Hepatocyte (in vitro differentiated cells): ENCODE data around the gene OVOL3. TPM values are rescaled to one million over a fixed set of nuclear protein-coding genes. Genes with fewer than 3 reads are reported as not detected.

Experiments
- DNase-seq: peaks from one replicate; pipeline ENCODE4 v3.0.0-alpha.2; 2016; ENCODE audit warnings: low spot score
- H2AFZ ChIP-seq: fragments of 200-600 bp; sonication (generic); 2 replicates; pipeline ENCODE4 v1.6.0; 2016; ENCODE audit warnings: antibody characterized with exemption, mild to moderate bottlenecking
- H3K27ac ChIP-seq: fragments of 200-600 bp; sonication (generic); 2 replicates; pipeline ENCODE4 v1.5.1; 2016; ENCODE audit warnings: mild to moderate bottlenecking
- H3K27me3 ChIP-seq: fragments of 200-600 bp; sonication (generic); 2 replicates; pipeline ENCODE4 v1.6.1; 2016
- H3K36me3 ChIP-seq: fragments of 200-600 bp; sonication (generic); replicated peaks from 2 replicates; pipeline ENCODE4 v1.5.1; 2016; ENCODE audit warnings: low read depth; ENCODE audit not compliant: insufficient read depth
- H3K4me1 ChIP-seq: fragments of 200-600 bp; sonication (generic); 2 replicates; pipeline ENCODE4 v1.5.1; 2016; ENCODE audit warnings: mild to moderate bottlenecking, moderate library complexity; ENCODE audit not compliant: insufficient read depth
- H3K4me2 ChIP-seq: fragments of 200-600 bp; sonication (generic); 2 replicates; pipeline ENCODE4 v1.6.0; 2016
- H3K4me3 ChIP-seq: fragments of 200-600 bp; sonication (generic); 2 replicates; pipeline ENCODE4 v1.5.1; 2016; ENCODE audit warnings: mild to moderate bottlenecking
- H3K79me2 ChIP-seq: fragments of 200-600 bp; sonication (generic); 2 replicates; pipeline ENCODE4 v1.6.0; 2017; ENCODE audit warnings: mild to moderate bottlenecking
- H3K9me2 ChIP-seq: fragments of 200-600 bp; sonication (generic); replicated peaks from 2 replicates; pipeline ENCODE4 v1.6.0; 2017; ENCODE audit warnings: mild to moderate bottlenecking; ENCODE audit not compliant: insufficient read depth
- H3K9me3 ChIP-seq: fragments of 200-600 bp; sonication (generic); 2 replicates; pipeline ENCODE4 v1.5.1; 2016; ENCODE audit warnings: low read depth, mild to moderate bottlenecking
- H4K20me1 ChIP-seq: fragments of 200-600 bp; sonication (generic); 2 replicates; pipeline ENCODE4 v1.6.0; 2016; ENCODE audit warnings: mild to moderate bottlenecking; ENCODE audit not compliant: insufficient read depth, poor library complexity, severe bottlenecking
- CTCF ChIP-seq: fragments of 200-600 bp; sonication (generic); IDR thresholded peaks from 2 replicates; pipeline ENCODE4 v1.5.1; 2016; ENCODE audit warnings: antibody characterized with exemption, mild to moderate bottlenecking; ENCODE audit not compliant: poor library complexity
- EZH2 ChIP-seq: fragments of 200-600 bp; sonication (generic); IDR thresholded peaks from 2 replicates; pipeline ENCODE4 v1.6.1; 2016; ENCODE audit warnings: antibody characterized with exemption, mild to moderate bottlenecking, borderline replicate concordance
- EZH2phosphoT487 ChIP-seq: fragments of 200-600 bp; sonication (generic); IDR thresholded peaks from one replicate; pipeline ENCODE4 v1.6.1; 2018; ENCODE audit warnings: antibody characterized with exemption, mild to moderate bottlenecking, low read depth, moderate library complexity; ENCODE audit not compliant: unreplicated experiment, severe bottlenecking
- WGBS: methylation state at CpG from one replicate; pipeline ENCODE4 v1.1.6; 2016; ENCODE audit warnings: low lambda C conversion rate; ENCODE audit errors: missing lambda C conversion rate; 5-methylcytosine and 5-hydroxymethylcytosine counted together
- polyA plus RNA-seq: library from polyadenylated mRNA; unstranded; fragments of >200 nt; fragmentation: Nextera tagmentation; extraction: Ambion mirVana; gene quantifications from 2 replicates; pipeline ENCODE4 v1.2.1, GENCODE V29; 2016
- total RNA-seq: library from RNA; depleted of rRNA; stranded (reverse); fragments of >200 nt; gene quantifications from 2 replicates; pipeline ENCODE4 v1.2.3, GENCODE V29; 2014

The OVOL3 gene
- total and polyA plus RNA-seq, 2 experiments from 2014 or later = not detected

GRCh38 chr19:36140304-36141038 lies 29.5 kb downstream of the OVOL3 start:
- Histone ChIP-seq H3K27me3 (no peaks in the 10 kb centered on the region), H3K9me3 (no peaks in the 10 kb centered on the region), H4K20me1 (peaks cover 9% of the 10 kb centered on the region), H3K4me3 (peak overlapping the region; percentile 98), H3K79me2 (peaks cover 25% of the 10 kb centered on the region), H3K9me2 (no peaks in the 10 kb centered on the region), H3K27ac (peak overlapping the region; percentile 100), H2AFZ (peak overlapping the region; percentile 62), H3K36me3 (no peaks in the 10 kb centered on the region), H3K4me1 (no peaks in the 10 kb centered on the region), H3K4me2 (peak overlapping the region; percentile 93)
- no peak for TF ChIP-seq EZH2
- no peak for TF ChIP-seq CTCF
- TF ChIP-seq EZH2phosphoT487 = no peak
- under 1% methylated on average over 24 of the region's 31 CpGs for WGBS
- peak; percentile 71 for DNase-seq

- no peaks in the 10 kb centered on the region for H3K9me2 ChIP-seq
- no peaks in the 10 kb centered on the region for H3K27me3 ChIP-seq
- H3K27ac ChIP-seq = peak overlapping the region; percentile 100
- H4K20me1 ChIP-seq = peaks cover 9% of the 10 kb centered on the region
- DNase-seq = peak; percentile 94
- peak overlapping the region; percentile 62 for H2AFZ ChIP-seq
- TF ChIP-seq CTCF (no peak), EZH2 (no peak), EZH2phosphoT487 (no peak)
- peak overlapping the region; percentile 93 for H3K4me2 ChIP-seq
- WGBS = 25% methylated on average over 32 of the region's 42 CpGs
- peak overlapping the region; percentile 98 for H3K4me3 ChIP-seq
- H3K4me1 ChIP-seq = no peaks in the 10 kb centered on the region
- H3K36me3 ChIP-seq = no peaks in the 10 kb centered on the region
- H3K79me2 ChIP-seq = peaks cover 25% of the 10 kb centered on the region
- no peaks in the 10 kb centered on the region for H3K9me3 ChIP-seq
These were observed 30.3 kb downstream of the OVOL3 start for GRCh38 chr19:36141039-36141927.

GRCh38 chr19:36142046-36142445 lies 31.1 kb downstream of the OVOL3 start:
- DNase-seq = no peak
- Histone ChIP-seq H3K27me3 (no peaks in the 10 kb centered on the region), H3K4me1 (no peaks in the 10 kb centered on the region), H4K20me1 (peaks cover 9% of the 10 kb centered on the region), H3K36me3 (no peaks in the 10 kb centered on the region), H3K4me2 (peak overlapping the region; percentile 93), H3K9me2 (no peaks in the 10 kb centered on the region), H3K9me3 (no peaks in the 10 kb centered on the region), H3K4me3 (no peak overlapping the region), H2AFZ (no peak overlapping the region), H3K79me2 (peaks cover 25% of the 10 kb centered on the region), H3K27ac (no peak overlapping the region)
- TF ChIP-seq EZH2 (no peak), EZH2phosphoT487 (no peak), CTCF (no peak)
- WGBS = 98% methylated on average over 8 of the region's 14 CpGs
